HL-60/S4 treated with phorbol 12-myristate 13-acetate at 8.2 ng/mL for 4 days and 3 days (cell line): Measurements from ENCODE around the gene CCNF.

Experiments
- in situ Hi-C: fragments of 300-500 bp; cut with MboI; formaldehyde crosslinking; loops from 2 replicates; pipeline ENCODE4 v1.15.0; 2022; ENCODE audit warnings: low sequenced_read_pairs

CCNF gene

GRCh38 chr16:2500918-2501750, 71.9 kb downstream of the CCNF start:
- in situ Hi-C loops = no loop called here

GRCh38 chr16:2501946-2502895, 73.0 kb downstream of the CCNF start:
- in situ Hi-C loops = no loop called here

GRCh38 chr16:2505695-2506094, 76.4 kb downstream of the CCNF start:
- in situ Hi-C loops = no loop called here

GRCh38 chr16:2507052-2507659, 77.9 kb downstream of the CCNF start:
- in situ Hi-C loops = no loop called here

- in situ Hi-C loops = no loop called here
Observed at GRCh38 chr16:2507665-2508064, 78.4 kb downstream of the CCNF start.
